ENCODE data around the gene TRIM52. TPM values are rescaled to one million over a fixed set of nuclear protein-coding genes. Genes with fewer than 3 reads are reported as not detected.
A peak's percentile ranks its signal among the peaks of the same experiment; 100 is the strongest.

The TRIM52 gene
- total RNA-seq, 1 donor from 2014 or later, result 12.8 TPM

DNA sequence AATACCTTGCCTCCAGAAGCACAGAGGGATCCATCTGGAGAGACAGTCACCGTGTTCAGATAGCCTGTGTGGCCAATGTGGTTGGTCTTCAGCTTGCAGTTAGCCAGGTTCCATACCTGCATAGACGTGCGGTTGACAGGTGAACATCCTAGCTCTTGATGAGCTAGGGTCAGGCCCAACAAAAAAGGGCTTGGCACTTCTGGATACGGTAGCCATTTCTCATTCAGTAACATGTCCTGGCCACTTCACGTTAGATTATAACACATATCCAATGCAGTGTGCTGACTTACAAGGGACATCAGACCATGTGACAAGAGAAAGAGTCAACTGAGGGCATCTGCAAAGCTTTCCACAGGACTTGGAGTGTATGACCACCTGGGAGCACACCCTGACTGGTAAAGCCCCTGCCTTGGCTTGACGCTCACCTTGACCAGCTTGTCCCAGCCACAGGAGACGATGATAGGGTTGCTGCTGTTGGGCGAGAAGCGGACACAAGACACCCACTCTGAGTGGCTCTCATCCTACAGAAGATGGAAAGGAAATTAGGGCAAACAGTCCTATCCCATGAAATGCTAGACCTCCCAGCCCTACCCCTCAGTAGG lies 21.8 kb downstream of the TRIM52 start:
- H3K27ac Mint-ChIP-seq, result peak overlapping the region; percentile 52
- no peak for TF ChIP-seq CTCF (IDR thresholded peaks at IDR 0.05; ENCODE audit: unreplicated experiment)
- no peaks in the 10 kb centered on the region for H3K9me3 Mint-ChIP-seq
- no peak for DNase-seq (ENCODE audit: low spot score in 2 of 2, unreplicated experiment in 2 of 2)
- H3K4me1 Mint-ChIP-seq, result peaks cover 17% of the 10 kb centered on the region
- no peaks in the 10 kb centered on the region for H3K27me3 Mint-ChIP-seq (ENCODE audit: low read depth)
- peaks cover 41% of the 10 kb centered on the region for H3K36me3 Mint-ChIP-seq
- no peak overlapping the region for H3K4me3 Mint-ChIP-seq

DNA sequence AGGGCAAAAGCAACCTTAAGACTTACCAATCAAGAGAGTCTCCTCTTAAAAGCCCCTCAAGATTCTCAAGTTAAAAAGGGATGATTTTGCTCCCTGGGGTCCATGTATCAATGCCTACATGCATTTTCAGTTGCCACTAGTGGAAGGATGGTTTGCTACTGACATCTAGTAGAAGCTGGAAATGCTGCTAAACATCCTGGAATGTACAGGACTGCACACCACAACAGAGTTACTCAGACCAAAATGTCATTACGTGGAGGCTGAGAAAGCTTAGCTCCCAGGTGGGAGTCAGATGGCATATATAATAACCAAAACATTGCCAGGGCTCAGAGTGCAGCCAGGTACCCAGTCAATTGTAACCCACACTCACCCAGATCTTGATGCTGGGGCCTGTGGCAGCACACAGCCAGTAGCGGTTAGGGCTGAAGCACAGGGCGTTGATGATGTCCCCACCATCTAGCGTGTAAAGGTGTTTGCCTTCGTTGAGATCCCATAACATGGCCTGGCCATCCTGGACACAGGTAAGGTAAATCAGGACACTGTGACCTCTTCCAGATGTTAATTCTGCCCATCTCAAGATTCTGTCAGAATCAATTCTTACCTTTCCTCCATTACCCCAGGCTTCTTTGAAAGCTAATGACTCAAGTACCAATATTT lies 23.1 kb downstream of the TRIM52 start:
- Mint-ChIP-seq H3K27ac (no peak overlapping the region), H3K4me1 (peaks cover 17% of the 10 kb centered on the region)

GRCh38 chr5:181236954-181237641 lies 23.8 kb downstream of the TRIM52 start:
- no peaks in the 10 kb centered on the region for H3K27me3 Mint-ChIP-seq (ENCODE audit: low read depth)
- no peak overlapping the region for H3K4me3 Mint-ChIP-seq
- no peak for DNase-seq (ENCODE audit: low spot score in 2 of 2, unreplicated experiment in 2 of 2)
- H3K9me3 Mint-ChIP-seq, result no peaks in the 10 kb centered on the region
- TF ChIP-seq CTCF (IDR thresholded peaks at IDR 0.05; ENCODE audit: unreplicated experiment), result no peak
- peaks cover 11% of the 10 kb centered on the region for H3K4me1 Mint-ChIP-seq
- H3K27ac Mint-ChIP-seq, result no peak overlapping the region
- peaks cover 44% of the 10 kb centered on the region for H3K36me3 Mint-ChIP-seq

More for the DNA sequence above, 23.1 kb downstream of the TRIM52 start:
- H3K27me3 Mint-ChIP-seq (ENCODE audit: low read depth), result no peaks in the 10 kb centered on the region
- H3K36me3 Mint-ChIP-seq, result peaks cover 45% of the 10 kb centered on the region
- H3K4me3 Mint-ChIP-seq, result no peak overlapping the region
- TF ChIP-seq CTCF (IDR thresholded peaks at IDR 0.05; ENCODE audit: unreplicated experiment), result no peak
- H3K9me3 Mint-ChIP-seq, result no peaks in the 10 kb centered on the region
- no peak for DNase-seq (ENCODE audit: low spot score in 2 of 2, unreplicated experiment in 2 of 2)

DNA sequence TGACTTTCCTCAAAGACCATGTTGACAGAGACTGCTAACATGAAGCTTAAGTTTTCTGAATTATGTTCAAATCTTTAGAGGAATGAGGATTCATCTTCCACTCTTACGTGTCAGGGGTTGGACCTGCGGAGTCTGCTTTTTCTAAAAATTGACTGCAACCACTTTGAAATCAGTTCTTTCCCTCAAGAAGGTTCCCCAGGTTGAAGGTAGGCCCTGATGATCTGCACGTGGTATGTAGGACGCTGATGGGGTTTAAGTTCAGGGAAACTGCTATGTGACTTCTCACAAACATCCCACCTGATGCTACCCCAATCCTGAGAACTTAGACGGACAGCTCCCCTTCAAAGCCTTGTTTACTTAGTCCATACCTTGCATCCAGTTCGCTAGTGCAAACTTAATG lies 24.5 kb downstream of the TRIM52 start:
- no peak overlapping the region for H3K27ac Mint-ChIP-seq
- H3K4me3 Mint-ChIP-seq, result no peak overlapping the region
- H3K36me3 Mint-ChIP-seq, result peaks cover 44% of the 10 kb centered on the region
- peaks cover 4% of the 10 kb centered on the region for H3K4me1 Mint-ChIP-seq
- H3K27me3 Mint-ChIP-seq (ENCODE audit: low read depth), result no peaks in the 10 kb centered on the region
- no peak for DNase-seq (ENCODE audit: low spot score in 2 of 2, unreplicated experiment in 2 of 2)
- no peak for TF ChIP-seq CTCF (IDR thresholded peaks at IDR 0.05; ENCODE audit: unreplicated experiment)
- H3K9me3 Mint-ChIP-seq, result no peaks in the 10 kb centered on the region

DNA sequence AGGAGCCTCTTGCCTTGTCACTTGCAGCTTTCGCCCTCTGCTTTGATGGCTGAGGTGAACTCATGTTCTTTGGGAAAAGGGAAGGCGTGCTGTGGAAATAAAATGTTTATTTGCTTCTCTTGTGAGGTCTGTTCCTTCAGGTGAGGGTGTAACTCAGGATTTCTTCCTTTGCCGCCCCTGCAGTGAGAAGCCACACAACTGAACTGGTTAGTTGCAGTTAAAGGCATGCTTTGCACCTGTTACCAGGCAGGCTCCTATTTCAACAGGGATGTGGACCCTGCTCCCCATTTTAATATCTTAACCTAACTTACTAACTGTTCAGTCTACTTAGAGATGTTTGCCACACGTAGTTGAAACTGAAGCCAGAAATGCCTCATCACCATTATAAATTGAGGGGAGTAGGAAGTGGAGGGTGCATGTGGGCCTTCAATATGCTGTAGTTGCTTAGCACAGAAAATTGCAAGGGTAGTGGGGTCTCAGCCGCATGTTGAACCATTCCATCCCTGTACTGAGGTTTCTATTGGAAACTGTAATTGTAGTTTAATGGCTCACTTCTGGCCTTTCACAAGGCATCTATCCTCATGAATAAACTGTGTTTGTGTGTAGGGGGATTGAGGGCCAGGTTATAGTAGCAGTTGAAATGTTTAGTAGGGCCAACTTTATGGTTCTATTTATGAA lies 25.1 kb downstream of the TRIM52 start:
- no peak for DNase-seq (ENCODE audit: low spot score in 2 of 2, unreplicated experiment in 2 of 2)
- Mint-ChIP-seq H3K27me3 (ENCODE audit: low read depth) (no peaks in the 10 kb centered on the region), H3K4me3 (no peak overlapping the region), H3K9me3 (no peaks in the 10 kb centered on the region), H3K36me3 (peaks cover 44% of the 10 kb centered on the region), H3K4me1 (peaks cover 2% of the 10 kb centered on the region), H3K27ac (peak overlapping the region; percentile 73)
- TF ChIP-seq CTCF (IDR thresholded peaks at IDR 0.05; ENCODE audit: unreplicated experiment), result no peak

Data from mesothelial cell of epicardium (in vitro differentiated cells).